ENCODE measurements around the gene CALR3.
"Not testable (repeated sequence)": the region's sequence is repeated elsewhere in the genome, so short reads cannot be mapped to it uniquely, and the experiment has no call there.

Gene CALR3

GRCh38 chr19:16462757-16463250 lies 33.2 kb downstream of the CALR3 start:
- DNase-seq (ENCODE audit: low read depth, low spot score), result no peak
- no peak overlapping the region for H3K4me3 ChIP-seq (ENCODE audit: low read length)

GRCh38 chr19:16461630-16462051 lies 34.3 kb downstream of the CALR3 start:
- no peak for DNase-seq (ENCODE audit: low read depth, low spot score)
- H3K4me3 ChIP-seq (ENCODE audit: low read length), result no peak overlapping the region

DNA sequence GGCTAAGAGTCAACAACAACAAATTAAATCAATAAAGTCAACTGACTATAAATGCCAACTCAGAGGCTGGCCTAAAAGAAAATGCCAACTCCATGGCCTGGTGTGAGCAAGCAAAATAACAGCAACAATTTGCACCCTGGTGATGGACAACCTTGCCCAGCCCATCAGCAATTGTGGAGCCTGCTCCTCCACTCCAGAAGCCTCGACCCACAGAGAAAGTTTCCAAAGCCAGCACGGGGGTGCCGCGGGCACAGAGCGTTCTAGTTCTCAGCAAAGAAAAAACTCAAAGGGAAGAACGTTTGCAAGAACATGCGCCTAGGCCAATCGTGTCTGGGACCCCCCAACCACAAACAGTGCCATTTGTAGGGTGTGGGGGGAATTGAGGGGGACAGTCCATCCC lies 35.5 kb downstream of the CALR3 start:
- no peak for DNase-seq (ENCODE audit: low read depth, low spot score)
- H3K4me3 ChIP-seq (ENCODE audit: low read length), result no peak overlapping the region

- DNase-seq (ENCODE audit: low read depth, low spot score), result no peak
- H3K4me3 ChIP-seq (ENCODE audit: low read length), result no peak overlapping the region
Observed at GRCh38 chr19:16459680-16460079, 36.3 kb downstream of the CALR3 start.

DNA sequence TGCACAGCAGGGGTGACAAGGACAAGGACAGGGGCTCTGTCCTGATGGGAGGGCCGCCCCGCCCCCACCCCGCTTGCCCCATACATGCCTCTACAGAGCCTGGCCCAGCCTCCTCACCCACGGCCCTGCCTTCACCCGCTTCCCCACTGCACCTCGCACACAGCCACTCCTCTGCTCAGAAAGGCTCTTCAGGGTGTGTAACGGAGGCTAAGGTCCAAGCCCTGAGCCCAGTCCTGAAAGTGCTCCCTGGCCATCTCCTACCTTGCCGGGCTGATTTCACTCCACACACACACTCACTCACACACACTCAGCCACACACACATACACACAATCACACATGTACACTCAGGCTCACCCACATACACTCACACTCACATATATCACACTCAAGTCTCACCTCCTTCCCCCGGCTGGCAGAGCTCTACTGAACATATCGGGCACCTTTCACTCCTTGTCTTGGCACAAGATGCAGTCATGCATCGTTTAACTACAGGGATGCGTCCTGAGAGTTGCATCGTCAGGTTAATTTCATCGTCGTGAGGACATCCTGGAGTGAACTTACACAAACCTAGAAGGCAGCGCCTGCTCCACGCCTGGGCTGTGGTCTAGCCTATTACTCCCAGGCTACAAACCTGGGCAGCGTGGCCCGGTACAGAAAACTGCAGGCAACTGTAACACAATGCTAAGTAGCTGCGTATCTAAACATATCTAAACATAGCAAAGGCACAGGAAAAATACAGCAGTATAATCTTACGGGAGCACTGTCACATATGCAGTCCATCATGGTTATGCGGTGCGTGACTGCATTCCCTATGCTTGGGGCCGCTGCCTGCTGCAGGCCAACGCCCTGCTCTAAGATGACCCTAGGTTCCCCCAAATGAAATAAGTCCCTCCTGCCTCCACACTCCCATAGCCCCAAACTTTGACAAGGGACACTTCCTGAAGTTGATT lies 37.3 kb downstream of the CALR3 start:
- no peak for DNase-seq (ENCODE audit: low read depth, low spot score)
- H3K4me3 ChIP-seq (ENCODE audit: low read length), result no peak overlapping the region

DNA sequence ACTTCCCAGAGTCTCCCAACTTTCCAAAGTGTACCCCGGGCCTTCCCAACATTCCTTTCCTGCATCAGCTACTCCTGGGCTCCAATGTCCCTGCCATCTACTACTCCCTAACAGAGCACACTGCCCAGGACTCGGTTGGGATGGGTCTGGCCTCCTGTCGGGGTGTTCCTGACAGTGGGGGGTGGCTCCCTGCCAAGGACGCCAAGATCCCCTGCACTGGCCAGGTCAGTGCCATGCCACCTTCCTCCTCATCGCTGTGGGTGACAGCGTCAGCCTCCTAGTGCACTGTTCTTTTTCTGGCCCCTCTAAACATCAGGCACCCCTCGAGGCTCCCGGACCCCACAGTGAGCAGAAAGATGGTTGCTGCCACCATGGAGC lies 38.0 kb downstream of the CALR3 start:
- H3K4me3 ChIP-seq (ENCODE audit: low read length), result no peak overlapping the region
- no peak for DNase-seq (ENCODE audit: low read depth, low spot score)

- no peak overlapping the region for H3K4me3 ChIP-seq (ENCODE audit: low read length)
- no peak for DNase-seq (ENCODE audit: low read depth, low spot score)
Observed at GRCh38 chr19:16457195-16457953, 38.6 kb downstream of the CALR3 start.

DNA sequence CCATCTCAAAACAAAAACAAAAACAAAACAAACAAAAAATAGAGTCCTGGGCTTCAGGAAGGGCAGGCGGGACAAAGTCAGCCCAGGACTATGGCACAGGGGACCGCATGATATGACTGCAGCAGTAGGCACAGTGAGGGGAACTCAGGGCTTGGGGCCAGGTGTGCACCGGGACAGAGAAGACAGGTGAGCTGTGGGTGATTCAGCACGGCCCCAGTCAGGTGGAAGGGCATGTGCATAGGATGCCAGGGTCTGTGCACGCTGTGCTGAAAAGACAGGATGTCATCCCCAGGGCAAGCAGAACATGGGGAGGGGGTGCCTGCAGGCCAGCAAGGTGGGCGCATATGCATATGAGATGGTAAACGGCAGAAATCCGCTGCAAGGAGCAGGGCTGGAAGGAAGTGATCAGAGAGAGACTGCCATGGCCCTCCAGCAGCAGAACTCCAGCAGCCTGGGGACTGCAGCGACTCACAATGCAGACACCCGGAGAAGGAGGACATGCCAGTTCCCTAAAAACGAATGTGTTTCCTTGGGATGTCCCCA lies 39.2 kb downstream of the CALR3 start:
- no peak for DNase-seq (ENCODE audit: low read depth, low spot score)
- H3K4me3 ChIP-seq (ENCODE audit: low read length), result no peak overlapping the region

DNA sequence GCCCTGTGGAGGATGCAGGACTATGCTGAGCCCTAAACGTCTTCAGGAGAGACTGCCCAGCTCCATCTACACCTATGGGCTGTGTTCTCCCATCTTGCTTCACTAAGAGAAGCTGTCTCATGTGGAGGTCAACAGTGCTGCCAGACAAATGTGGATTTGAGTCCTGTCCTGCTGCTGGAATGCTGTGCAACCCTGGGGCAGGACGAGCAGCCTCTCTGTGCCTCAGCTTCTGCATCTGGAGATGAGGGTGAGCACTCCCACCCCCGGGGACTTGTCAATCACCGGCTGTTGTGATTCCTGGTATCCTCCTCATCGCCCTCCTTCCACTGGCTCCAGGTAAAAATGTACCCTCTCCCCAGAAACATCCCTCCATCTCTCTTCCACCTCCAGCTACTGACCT lies 40.5 kb downstream of the CALR3 start:
- no peak for DNase-seq (ENCODE audit: low read depth, low spot score)
- H3K4me3 ChIP-seq (ENCODE audit: low read length), result no peak overlapping the region

- no peak overlapping the region for H3K4me3 ChIP-seq (ENCODE audit: low read length)
- DNase-seq (ENCODE audit: low read depth, low spot score), result no peak
Observed at GRCh38 chr19:16454351-16454918, 41.5 kb downstream of the CALR3 start.

DNA sequence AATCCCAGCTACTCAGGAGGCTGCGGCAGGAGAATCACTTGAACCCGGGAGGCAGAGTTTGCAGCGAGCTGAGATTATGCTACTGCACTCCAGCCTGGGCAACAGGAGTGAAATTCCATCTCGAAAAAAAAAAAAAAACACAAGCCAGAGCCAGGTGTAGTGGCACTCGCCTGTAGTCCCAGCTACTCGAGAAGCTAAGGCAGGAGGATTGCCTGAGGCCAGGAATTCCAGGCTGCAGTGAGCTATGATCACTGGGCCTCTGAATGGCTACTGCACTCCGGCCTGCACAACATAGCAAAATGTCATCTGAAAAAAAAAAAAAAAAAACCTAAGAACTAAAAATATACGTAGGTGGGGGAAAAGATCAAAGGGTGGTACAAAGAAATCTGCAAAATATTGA lies 43.6 kb downstream of the CALR3 start:
- H3K4me3 ChIP-seq (ENCODE audit: low read length), result no peak overlapping the region
- no peak for DNase-seq (ENCODE audit: low read depth, low spot score)

DNA sequence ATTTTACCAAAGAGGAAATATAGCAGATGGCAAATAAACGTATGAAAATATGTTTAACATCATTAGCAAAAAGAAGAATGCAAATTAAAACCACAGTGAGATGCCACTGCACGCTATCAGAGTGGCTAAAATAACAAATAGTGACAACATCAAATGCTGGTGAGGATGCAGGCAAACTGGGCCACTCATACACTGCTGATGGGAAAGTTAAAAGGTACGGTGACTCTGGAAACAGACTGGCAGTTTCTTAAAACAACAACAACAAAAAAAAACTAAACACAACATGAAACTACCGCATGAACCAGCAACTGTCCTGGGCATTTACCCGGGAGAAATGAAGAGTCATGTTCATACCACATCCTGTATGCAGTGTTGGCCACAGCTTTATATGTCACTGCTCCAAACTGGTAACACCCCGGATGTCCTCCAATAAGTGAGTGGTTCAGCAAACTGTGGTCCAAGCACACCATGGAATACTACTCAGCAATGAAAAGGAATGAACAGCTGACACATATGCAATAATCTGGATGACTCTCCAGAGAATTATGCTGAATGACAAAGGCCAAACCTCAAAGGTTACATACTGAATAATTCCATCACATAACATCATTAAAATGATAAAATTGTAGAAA lies 46.5 kb downstream of the CALR3 start:
- DNase-seq (ENCODE audit: low read depth, low spot score), result peak; percentile 32
- no peak overlapping the region for H3K4me3 ChIP-seq (ENCODE audit: low read length)

DNA sequence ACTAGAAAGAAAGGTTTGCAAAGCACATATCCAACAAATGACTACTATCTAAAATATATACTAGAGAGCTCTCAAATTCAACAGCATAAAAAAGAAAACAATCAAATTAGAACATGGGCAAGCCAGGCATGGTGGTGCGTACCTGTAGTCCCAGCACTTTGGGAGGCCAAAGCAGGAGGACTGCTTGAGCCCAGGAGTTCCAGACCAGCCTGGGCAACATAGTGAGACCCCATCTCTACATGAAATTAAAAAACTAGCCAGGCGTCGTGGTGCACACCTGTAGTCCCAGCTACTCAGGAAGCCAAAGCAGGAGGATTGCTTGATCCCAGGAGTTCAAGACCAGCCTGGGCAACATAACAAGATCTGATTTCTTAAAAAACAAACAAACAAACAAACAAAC lies 47.1 kb downstream of the CALR3 start:
- H3K4me3 ChIP-seq (ENCODE audit: low read length); DNase-seq (ENCODE audit: low read depth, low spot score): not testable (repeated sequence)

DNA sequence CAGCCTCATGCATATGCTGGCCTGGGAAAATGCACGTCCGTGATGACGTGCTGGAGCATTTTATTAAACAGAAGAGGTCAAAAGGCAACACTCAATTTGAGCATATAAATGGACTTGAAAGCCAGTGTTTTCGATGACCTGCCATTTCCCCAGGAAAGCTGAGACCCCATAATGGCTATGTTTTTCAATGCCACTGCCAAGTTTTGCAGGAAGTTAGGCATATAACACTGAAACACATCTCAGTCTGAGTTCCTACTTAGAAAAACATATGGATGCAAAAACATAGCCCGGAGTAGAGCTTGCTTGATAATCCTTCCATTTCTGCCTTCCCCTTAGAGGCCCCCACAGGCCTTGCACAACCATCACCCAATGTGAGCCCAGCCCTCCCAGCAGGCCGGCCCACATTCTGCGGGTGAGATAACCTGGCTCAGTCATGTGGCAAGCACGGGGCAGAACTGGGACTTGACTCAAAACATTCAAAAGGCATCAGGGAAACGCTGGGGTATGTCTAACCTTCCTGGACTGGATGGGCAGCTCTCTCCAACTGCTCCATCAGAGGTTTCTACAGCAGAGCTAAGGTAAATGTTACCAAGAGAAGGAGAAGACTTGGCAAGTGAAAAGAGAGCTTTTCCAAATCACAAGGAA lies 49.1 kb downstream of the CALR3 start:
- no peak overlapping the region for H3K4me3 ChIP-seq (ENCODE audit: low read length)
- DNase-seq (ENCODE audit: low read depth, low spot score), result no peak

GRCh38 chr19:16446108-16446723 lies 49.8 kb downstream of the CALR3 start:
- no peak overlapping the region for H3K4me3 ChIP-seq (ENCODE audit: low read length)
- DNase-seq (ENCODE audit: low read depth, low spot score), result no peak

- no peak overlapping the region for H3K4me3 ChIP-seq (ENCODE audit: low read length)
- peak; percentile 23 for DNase-seq (ENCODE audit: low read depth, low spot score)
Observed at GRCh38 chr19:16445238-16446107, 50.5 kb downstream of the CALR3 start.

DNA sequence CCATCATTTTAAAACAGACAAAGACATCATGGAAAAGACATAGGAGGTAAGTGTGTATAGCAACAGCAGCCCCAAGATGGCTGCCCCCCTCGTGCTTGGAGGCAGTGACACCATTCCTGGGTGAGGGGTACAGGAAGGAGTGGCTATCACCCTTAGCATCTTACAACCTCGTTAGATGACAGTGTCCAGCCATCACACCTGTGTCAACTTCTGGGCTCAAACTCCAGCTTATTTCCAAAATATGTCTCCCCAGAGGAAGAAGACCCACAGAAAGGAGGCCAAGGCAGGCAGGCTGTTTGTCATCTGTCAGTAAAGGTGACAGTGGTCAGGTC lies 51.7 kb downstream of the CALR3 start:
- no peak for DNase-seq (ENCODE audit: low read depth, low spot score)
- no peak overlapping the region for H3K4me3 ChIP-seq (ENCODE audit: low read length)

Data from Jurkat, Clone E6-1 (cell line).